HG03558 (cell line): ENCODE data around the gene QDPR.
A peak's percentile ranks its signal among the peaks of the same experiment; 100 is the strongest.

Experiments
- ATAC-seq: cut with Tn5 transposase; IDR thresholded peaks from one replicate; pipeline ENCODE4 v1.9.1; 2021; ENCODE audit warnings: moderate number of reproducible peaks; ENCODE audit not compliant: unreplicated experiment; ENCODE audit errors: extremely low read depth

Gene QDPR

GRCh38 chr4:17531538-17532285 lies 19.8 kb upstream of the QDPR start:
- no peak for ATAC-seq

GRCh38 chr4:17528551-17529165 lies 16.8 kb upstream of the QDPR start:
- no peak for ATAC-seq

GRCh38 chr4:17526695-17527477 lies 15.0 kb upstream of the QDPR start:
- no peak for ATAC-seq

- no peak for ATAC-seq
These were observed 11.8 kb upstream of the QDPR start for GRCh38 chr4:17523662-17524061.

- no peak for ATAC-seq
These were observed 9.7 kb upstream of the QDPR start for GRCh38 chr4:17521595-17521994.

DNA sequence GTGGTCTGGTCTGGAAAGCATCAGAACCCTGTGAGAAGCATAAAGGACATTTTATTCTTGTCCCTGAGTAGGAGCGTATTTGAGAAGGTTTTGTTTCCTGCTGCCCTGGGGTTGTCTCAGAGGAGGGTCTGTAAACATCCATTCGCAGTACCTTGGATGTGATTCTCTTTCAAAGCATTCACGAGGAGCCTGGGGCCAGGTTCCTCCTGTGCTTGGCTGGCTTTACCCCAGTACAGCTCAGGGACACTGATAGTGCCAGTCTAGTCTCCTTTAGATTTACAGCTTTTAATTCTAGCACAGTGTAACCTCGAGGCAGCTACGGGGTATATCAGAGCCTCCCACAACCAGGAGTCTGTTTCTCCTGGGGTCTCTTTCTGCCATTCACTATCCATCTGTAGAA lies 5.8 kb upstream of the QDPR start:
- ATAC-seq = no peak

DNA sequence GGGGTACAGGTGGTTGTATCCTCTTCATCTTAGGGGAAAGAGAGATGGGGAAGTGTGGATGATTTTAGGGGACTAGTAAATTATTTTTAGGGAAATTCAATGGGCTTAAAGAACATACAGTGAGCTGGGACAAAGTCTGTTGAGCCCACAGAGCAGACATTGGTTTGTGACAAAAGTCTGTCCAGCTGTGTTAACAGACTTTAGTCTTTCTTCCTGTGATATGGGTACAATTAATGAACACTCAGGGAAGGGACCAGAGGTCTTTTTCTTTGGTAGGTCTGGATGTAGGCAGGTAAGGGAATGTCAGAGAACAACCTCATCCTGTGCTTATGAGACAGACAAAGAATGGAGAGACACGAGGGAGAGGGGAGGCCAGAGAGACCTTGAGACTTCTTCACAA lies 5.1 kb upstream of the QDPR start:
- no peak for ATAC-seq

DNA sequence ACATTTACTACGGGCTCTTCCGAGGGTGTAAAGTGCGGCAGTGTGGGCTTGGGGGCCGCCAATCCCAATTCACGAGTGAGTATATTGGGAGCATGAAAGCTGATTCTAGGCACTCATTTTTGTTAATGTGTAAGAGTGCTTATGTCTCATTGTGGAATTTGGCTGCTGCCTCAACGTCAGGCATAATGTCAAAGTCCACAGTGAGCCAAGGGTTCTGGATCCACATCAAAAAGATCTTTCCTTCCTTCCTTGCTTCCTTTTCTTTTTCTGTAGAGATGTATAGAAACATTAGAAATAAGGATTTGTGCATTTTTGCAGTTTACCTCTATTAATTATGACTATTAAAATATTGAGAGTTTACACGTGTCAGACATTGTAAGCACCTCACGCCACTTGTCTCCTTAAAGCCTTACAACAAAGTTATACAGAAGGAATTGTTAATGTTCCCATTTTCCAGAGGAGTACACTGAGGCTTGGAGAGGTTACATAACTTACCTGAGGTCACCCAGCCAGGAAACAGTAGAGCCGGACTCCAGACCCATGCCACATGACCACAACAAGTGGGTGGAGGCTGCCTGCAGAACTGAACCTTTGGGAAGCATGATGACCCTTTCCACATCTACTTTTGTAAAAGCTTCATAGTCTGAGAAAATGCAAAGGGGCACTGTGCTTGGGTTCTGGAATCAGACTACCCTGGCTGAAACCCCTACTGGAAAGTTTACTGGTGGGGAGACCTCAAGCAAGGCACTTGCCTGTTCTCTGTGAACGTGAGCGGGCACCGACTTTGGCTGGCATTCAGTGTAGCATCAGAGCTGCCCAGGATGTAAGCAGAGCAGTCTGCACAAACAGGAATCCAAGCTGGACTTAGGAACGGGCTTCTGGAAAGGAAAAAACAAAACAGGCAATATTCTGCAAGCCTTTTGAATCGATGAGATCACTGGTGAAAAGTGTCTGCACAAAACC lies 3.8 kb upstream of the QDPR start:
- no peak for ATAC-seq

GRCh38 chr4:17514865-17515264 lies 3.0 kb upstream of the QDPR start, which contains the start of gene CLRN2:
Gene CLRN2 (plus strand): TSS chr4:17515165. CDS start chr4:17515267, 102 bp downstream.
- ATAC-seq = no peak

DNA sequence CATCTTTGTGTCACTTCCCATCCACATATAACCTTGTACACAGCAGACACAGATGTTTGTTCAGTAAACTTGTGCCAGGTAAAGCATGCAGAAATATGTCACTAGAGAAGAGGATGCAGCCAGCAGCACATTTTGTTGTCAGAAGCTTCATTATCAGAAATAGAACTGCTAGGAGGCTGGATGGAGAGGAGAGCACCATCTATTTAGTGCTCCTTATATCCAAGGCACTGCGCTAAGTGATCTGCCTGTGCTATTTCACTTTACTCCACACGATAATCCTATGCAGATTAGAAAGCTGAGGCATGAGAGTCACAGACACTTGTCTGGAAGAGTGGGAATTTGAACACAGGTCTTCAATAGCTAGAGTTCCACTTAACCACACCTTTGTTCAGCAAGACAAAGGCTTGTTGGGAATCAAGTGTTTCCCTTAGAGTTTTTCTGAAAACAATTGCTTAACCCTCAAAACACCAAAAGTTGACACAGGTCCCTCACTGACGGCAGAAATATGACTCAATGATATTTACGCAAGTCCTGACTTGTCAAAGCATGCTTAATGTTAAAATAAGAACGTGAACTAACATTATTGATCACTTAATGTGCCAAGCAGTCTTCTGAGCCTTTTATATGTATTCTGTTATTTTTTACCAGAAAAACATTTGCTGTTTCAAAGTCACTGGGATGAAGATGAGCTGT lies 1.2 kb upstream of the QDPR start:
- no peak for ATAC-seq

DNA sequence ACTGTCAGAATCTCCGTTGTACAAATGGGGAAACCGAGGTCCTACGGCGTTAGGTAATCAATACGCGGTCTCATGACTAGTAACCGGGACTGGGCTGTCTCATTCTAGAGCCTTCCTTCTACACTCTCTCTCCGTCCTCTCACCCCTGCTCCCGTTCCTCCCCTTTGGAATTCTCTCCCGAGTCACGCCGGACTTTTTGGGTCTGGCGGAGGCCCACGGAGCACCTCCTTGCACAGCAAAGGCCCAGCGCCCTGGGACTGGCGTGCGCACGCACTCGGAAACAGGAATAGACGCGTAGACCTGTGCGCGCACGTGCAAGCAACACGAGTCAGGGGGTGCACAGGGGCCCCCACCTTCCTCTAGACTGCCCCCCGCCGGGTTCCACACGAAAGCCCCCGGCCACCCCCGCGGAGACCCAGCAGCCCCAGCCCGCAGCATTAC lies 361 bp downstream of the QDPR start:
- ATAC-seq = peak; percentile 31

- ATAC-seq = no peak
These were observed 839 bp downstream of the QDPR start for GRCh38 chr4:17511051-17511450.

GRCh38 chr4:17510582-17510981 lies 1.3 kb downstream of the QDPR start:
- ATAC-seq = no peak

DNA sequence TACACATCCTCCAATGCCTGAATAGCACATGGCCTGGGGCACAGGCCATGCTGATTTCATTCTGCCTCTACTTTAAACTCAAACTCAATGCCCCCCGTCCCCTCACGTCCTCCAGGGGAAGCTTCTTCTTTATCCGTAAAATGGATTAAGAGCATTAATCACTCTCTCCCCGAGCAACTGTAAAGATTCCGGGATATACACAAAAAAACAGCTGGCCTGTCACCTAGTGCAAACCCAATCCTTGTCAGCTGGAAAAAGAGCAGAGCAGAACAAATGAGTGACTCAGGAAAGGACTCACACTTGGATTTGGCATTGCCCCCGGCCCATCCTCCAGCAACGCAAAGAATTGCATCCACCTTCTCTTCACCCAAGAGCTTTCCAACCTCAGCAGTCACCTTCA lies 7.8 kb downstream of the QDPR start:
- ATAC-seq = no peak

DNA sequence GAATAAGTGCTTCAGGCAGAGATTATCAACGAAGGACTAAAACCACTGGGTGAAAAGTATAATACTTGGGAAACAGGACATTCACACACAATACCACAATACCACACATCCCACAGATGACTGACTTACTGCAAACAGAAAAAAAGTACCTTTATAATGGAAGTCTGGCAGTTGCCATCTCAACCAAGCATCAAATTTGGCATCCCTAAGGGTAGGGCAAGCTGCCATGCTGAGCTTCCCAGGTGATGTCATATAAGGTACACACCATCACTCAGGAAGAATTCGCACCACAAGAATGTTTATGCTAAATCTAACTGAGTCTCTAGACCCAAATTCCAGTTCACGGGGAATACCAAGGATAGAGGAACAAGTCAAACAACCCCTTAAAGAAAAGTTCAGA lies 9.1 kb downstream of the QDPR start:
- no peak for ATAC-seq

DNA sequence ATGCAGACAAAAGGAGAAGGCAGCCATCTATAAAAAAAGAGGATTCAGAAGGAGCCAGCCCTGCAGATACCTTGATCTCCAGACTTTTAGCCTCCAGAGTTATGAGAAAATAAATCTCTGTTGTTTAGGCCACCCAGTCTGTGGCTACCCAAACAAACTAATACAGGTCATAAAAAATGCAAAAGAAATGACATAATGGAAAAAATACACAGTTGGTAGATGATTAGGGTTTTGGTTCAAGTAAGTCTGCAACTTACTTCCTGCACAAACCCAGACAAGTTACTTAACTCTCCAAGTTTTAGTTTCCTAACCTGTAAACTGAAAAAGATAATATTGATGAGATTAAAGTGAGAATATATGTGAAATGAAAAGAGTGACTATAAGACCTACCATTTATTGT lies 11.3 kb downstream of the QDPR start:
- ATAC-seq = no peak

GRCh38 chr4:17497890-17498523 lies 13.9 kb downstream of the QDPR start:
- ATAC-seq = no peak

- no peak for ATAC-seq
These were observed 17.4 kb downstream of the QDPR start for GRCh38 chr4:17494258-17495190.
